Immature natural killer cell (primary cell): ENCODE data around the gene ZC4H2. TPM values are rescaled to one million over a fixed set of nuclear protein-coding genes. Genes with fewer than 3 reads are reported as not detected.
"Not testable (repeated sequence)": the region's sequence is repeated elsewhere in the genome, so short reads cannot be mapped to it uniquely, and the experiment has no call there.

ENCODE experiments used
- DNase-seq, 3 donors: peaks; one replicate each; pipeline ENCODE4 v3.0.0; 2022; ENCODE audit warnings: mixed read lengths in 1 of 3
- H3K27ac Mint-ChIP-seq, 6 donors: one replicate each; pipeline ENCODE4 v1.8.0; 2020; ENCODE audit warnings: mixed read lengths in 6 of 6, mild to moderate bottlenecking in 5 of 6, inconsistent platforms in 4 of 6, moderate library complexity in 3 of 6
- H3K27me3 Mint-ChIP-seq, 3 donors: one replicate each; pipeline ENCODE4 v1.8.0; 2020 to 2021; ENCODE audit warnings: low read depth in 3 of 3, mild to moderate bottlenecking in 3 of 3, mixed read lengths in 3 of 3, moderate library complexity in 3 of 3, inconsistent platforms in 1 of 3
- H3K36me3 Mint-ChIP-seq, 3 donors: one replicate each; pipeline ENCODE4 v1.8.0; 2020; ENCODE audit warnings: mixed read lengths in 3 of 3, inconsistent platforms in 2 of 3, mild to moderate bottlenecking in 2 of 3
- H3K4me1 Mint-ChIP-seq, 2 donors: one replicate each; pipeline ENCODE4 v1.8.0; 2020; ENCODE audit warnings: inconsistent platforms in 2 of 2, mild to moderate bottlenecking in 2 of 2, mixed read lengths in 2 of 2, moderate library complexity in 1 of 2
- H3K4me3 Mint-ChIP-seq, 5 donors: one replicate each; pipeline ENCODE4 v1.8.0; 2020; ENCODE audit warnings: mild to moderate bottlenecking in 5 of 5, mixed read lengths in 5 of 5, inconsistent platforms in 3 of 5, moderate library complexity in 3 of 5
- H3K9me3 Mint-ChIP-seq, 6 donors: one replicate each; pipeline ENCODE4 v1.8.0; 2020; ENCODE audit warnings: mild to moderate bottlenecking in 6 of 6, mixed read lengths in 6 of 6, inconsistent platforms in 4 of 6, moderate library complexity in 3 of 6
- polyA plus RNA-seq, 3 donors: library from polyadenylated mRNA; unstranded; fragments of 300-500 nt; fragmentation: Illumina TruSeq; gene quantifications; one replicate each; pipeline ENCODE4 v1.2.3, GENCODE V29; 2021

Gene ZC4H2
- polyA plus RNA-seq = 1 to 10 TPM; 4.9 to 9.9 (median 6.3) TPM

- Mint-ChIP-seq H3K9me3 (no peaks in the 10 kb centered on the region), H3K36me3 (no peaks in the 10 kb centered on the region), H3K4me3 (peak within 1 kb of the TSS; percentile 93 to 99 (median 94)), H3K27ac (peak within 1 kb of the TSS; percentile 54 to 83 (median 74)), H3K27me3 (peaks cover 0 to 2% (median 2%) of the 10 kb centered on the region in 3 donors), H3K4me1 (peaks cover 17% of the 10 kb centered on the region in 2 donors)
- peak; percentile 50 to 58 (median 53) for DNase-seq
Observed at GRCh38 chrX:64975989-64976672, at the start of gene ZC4H2. Gene ZC4H2 (minus strand): TSS chrX:64976450. CDS start chrX:64976377, 73 bp downstream.

DNA sequence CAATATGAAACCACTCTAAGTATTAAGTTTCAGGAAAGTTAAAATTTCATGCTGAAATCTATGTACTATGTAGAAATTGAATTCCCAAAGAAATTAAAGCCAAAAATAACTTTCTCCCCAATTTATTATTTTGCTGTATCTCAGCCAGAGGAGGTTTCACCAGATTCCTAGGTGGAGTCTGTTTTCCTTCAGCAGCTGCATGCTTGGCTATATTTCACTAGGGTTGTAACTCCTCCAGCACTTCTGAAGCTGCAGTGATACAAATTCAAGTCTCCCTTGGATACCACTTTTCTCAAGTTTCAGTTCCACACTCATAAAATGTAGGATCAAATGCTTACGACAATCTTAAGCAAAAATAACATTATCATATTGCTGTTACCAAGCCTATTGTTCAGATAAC is 41.2 kb upstream of the ZC4H2 start:
- Mint-ChIP-seq H3K27ac (no peak overlapping the region), H3K4me1 (no peaks in the 10 kb centered on the region), H3K4me3 (no peak overlapping the region), H3K36me3 (no peaks in the 10 kb centered on the region), H3K9me3 (peaks cover 0 to 2% (median 0%) of the 10 kb centered on the region in 6 donors), H3K27me3 (peaks cover 0 to 14% (median 3%) of the 10 kb centered on the region in 3 donors)
- no peak for DNase-seq

GRCh38 chrX:65014230-65014629 is 38.0 kb upstream of the ZC4H2 start:
- Mint-ChIP-seq H3K4me3 (no peak overlapping the region), H3K36me3 (no peaks in the 10 kb centered on the region), H3K27me3 (peaks cover 0 to 7% (median 4%) of the 10 kb centered on the region in 3 donors), H3K4me1 (no peaks in the 10 kb centered on the region), H3K27ac (no peak overlapping the region), H3K9me3 (no peaks in the 10 kb centered on the region)
- no peak for DNase-seq

GRCh38 chrX:65009459-65009858 is 33.2 kb upstream of the ZC4H2 start:
- DNase-seq = no peak
- Mint-ChIP-seq H3K4me3 (no peak overlapping the region), H3K4me1 (no peaks in the 10 kb centered on the region), H3K9me3 (no peaks in the 10 kb centered on the region), H3K27ac (no peak overlapping the region), H3K36me3 (no peaks in the 10 kb centered on the region), H3K27me3 (peaks cover 2 to 8% (median 7%) of the 10 kb centered on the region in 3 donors)

GRCh38 chrX:65002208-65002607 is 26.0 kb upstream of the ZC4H2 start:
- H3K27me3 Mint-ChIP-seq = peaks cover 2 to 13% (median 3%) of the 10 kb centered on the region in 3 donors
- not testable (repeated sequence) for DNase-seq, H3K9me3 Mint-ChIP-seq, H3K4me1 Mint-ChIP-seq, H3K4me3 Mint-ChIP-seq, H3K27ac Mint-ChIP-seq, H3K36me3 Mint-ChIP-seq

DNA sequence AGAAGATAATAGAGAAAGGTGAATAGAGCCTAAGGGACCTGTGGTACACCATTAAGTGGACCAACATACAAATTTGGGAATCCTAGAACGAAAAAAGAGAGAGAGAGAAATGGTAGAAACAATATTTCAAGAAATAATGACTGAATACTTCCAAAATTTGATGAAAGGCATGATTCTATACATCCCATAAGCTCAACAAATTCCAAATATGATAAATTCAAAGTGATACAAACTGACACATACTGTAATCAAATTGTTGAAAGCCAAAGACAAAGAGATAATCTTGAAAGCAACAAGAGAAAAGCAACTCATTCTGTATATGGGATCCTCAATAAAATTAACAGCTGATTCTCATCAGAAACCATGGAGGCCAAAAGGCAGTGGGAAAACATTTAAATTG is 20.6 kb upstream of the ZC4H2 start:
- Mint-ChIP-seq H3K4me3 (no peak overlapping the region), H3K27me3 (peaks cover 0 to 19% (median 2%) of the 10 kb centered on the region in 3 donors)

GRCh38 chrX:64994131-64994798 is 18.0 kb upstream of the ZC4H2 start:
- H3K36me3 Mint-ChIP-seq = no peaks in the 10 kb centered on the region

More for the DNA sequence above, 20.6 kb upstream of the ZC4H2 start:
- Mint-ChIP-seq H3K9me3 (no peaks in the 10 kb centered on the region), H3K36me3 (no peaks in the 10 kb centered on the region), H3K27ac (no peak overlapping the region), H3K4me1 (no peaks in the 10 kb centered on the region)
- no peak for DNase-seq

GRCh38 chrX:64977830-64978229 is 1.6 kb upstream of the ZC4H2 start:
- Mint-ChIP-seq H3K36me3 (no peaks in the 10 kb centered on the region), H3K4me3 (no peak overlapping the region), H3K9me3 (no peaks in the 10 kb centered on the region), H3K27ac (no peak overlapping the region), H3K27me3 (peaks cover 0 to 2% (median 2%) of the 10 kb centered on the region in 3 donors), H3K4me1 (peaks cover 17% of the 10 kb centered on the region in 2 donors)
- no peak for DNase-seq

More at GRCh38 chrX:64994131-64994798, 18.0 kb upstream of the ZC4H2 start:
- Mint-ChIP-seq H3K27ac (no peak overlapping the region), H3K4me3 (no peak overlapping the region), H3K9me3 (peaks cover 0 to 2% (median 0%) of the 10 kb centered on the region in 6 donors), H3K4me1 (no peaks in the 10 kb centered on the region), H3K27me3 (peaks cover 0 to 17% (median 2%) of the 10 kb centered on the region in 3 donors)
- DNase-seq = no peak

- no peak for DNase-seq
- no peaks in the 10 kb centered on the region for H3K9me3 Mint-ChIP-seq
- H3K36me3 Mint-ChIP-seq = no peaks in the 10 kb centered on the region
- peaks cover 0 to 2% (median 2%) of the 10 kb centered on the region in 3 donors for H3K27me3 Mint-ChIP-seq
- H3K4me1 Mint-ChIP-seq = peaks cover 17% of the 10 kb centered on the region in 2 donors
- H3K4me3 Mint-ChIP-seq = peak overlapping the region; percentile 35 to 99 (median 94)
- H3K27ac Mint-ChIP-seq = no peak overlapping the region
Observed at GRCh38 chrX:64977051-64977450, 801 bp upstream of the ZC4H2 start.

GRCh38 chrX:64976673-64977040 is 407 bp upstream of the ZC4H2 start:
- H3K36me3 Mint-ChIP-seq = no peaks in the 10 kb centered on the region
- H3K9me3 Mint-ChIP-seq = no peaks in the 10 kb centered on the region
- peaks cover 0 to 2% (median 2%) of the 10 kb centered on the region in 3 donors for H3K27me3 Mint-ChIP-seq
- peaks cover 17% of the 10 kb centered on the region in 2 donors for H3K4me1 Mint-ChIP-seq
- no peak for DNase-seq
- H3K4me3 Mint-ChIP-seq = peak overlapping the region; percentile 93 to 99 (median 94)
- H3K27ac Mint-ChIP-seq = peak overlapping the region in 3 of 6 donors; percentile 36 to 83 (median 54)

- DNase-seq = peak; percentile 11 to 17 (median 15)
- H3K27ac Mint-ChIP-seq = peak overlapping the region; percentile 54 to 83 (median 74)
- H3K4me1 Mint-ChIP-seq = peaks cover 17% of the 10 kb centered on the region in 2 donors
- H3K36me3 Mint-ChIP-seq = no peaks in the 10 kb centered on the region
- H3K27me3 Mint-ChIP-seq = peaks cover 0 to 2% (median 2%) of the 10 kb centered on the region in 3 donors
- H3K9me3 Mint-ChIP-seq = no peaks in the 10 kb centered on the region
- peak overlapping the region; percentile 93 to 99 (median 94) for H3K4me3 Mint-ChIP-seq
Observed at GRCh38 chrX:64975491-64975890, 759 bp downstream of the ZC4H2 start.

DNA sequence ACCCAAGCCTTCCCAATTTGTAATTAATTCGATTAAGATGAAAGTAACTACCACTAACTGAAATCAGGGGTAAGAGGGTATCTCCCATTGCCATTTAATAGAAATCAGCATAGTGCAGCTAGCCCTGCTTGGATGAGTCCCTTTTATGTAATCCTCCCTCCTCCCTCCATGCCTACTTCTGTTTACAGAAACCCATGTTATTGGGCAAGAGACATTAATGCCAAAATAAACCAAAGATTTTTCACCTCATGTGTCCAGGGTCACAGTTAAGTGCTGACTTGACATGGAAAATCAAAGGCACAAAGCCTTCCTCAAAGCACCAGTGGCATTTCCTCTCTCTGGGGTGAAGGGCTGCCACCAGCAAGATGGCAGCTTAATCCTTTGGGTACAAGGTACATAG is 50.8 kb downstream of the ZC4H2 start:
- Mint-ChIP-seq H3K36me3 (peaks cover 0 to 3% (median 0%) of the 10 kb centered on the region in 3 donors), H3K27me3 (peaks cover 0 to 5% (median 2%) of the 10 kb centered on the region in 3 donors), H3K27ac (no peak overlapping the region), H3K9me3 (peaks cover 0 to 37% (median 18%) of the 10 kb centered on the region in 6 donors), H3K4me1 (no peaks in the 10 kb centered on the region), H3K4me3 (no peak overlapping the region)
- DNase-seq = no peak

GRCh38 chrX:64908121-64908520 is 68.1 kb downstream of the ZC4H2 start:
- H3K4me1 Mint-ChIP-seq = no peaks in the 10 kb centered on the region

DNA sequence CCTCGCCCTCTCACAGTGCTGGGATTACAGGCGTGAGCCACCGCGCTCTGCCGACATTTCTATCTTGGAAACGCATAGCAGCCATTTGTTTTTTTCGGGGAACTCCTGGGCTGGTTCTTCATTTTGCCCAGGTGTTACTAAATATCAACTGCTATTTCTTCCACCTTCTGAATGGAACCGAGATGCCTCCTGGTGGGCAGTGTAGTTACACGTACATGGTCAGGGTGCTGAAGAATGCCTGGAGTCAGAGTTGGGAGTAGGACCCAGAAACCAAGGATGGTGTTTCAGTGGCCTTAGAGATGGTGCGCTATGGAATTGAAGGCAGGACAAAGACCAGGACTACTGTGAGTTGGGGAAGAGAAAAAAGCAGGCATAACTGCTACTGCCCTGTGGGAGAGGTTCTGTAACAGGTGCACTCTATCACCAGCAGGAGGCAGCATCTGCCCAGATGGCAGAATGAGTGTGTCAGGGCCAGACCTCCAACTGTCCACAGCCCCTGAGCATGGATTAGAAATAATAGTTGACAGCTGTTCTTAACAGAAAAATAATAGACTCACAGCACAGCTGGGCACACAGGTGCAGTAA is 81.7 kb downstream of the ZC4H2 start:
- Mint-ChIP-seq H3K36me3 (no peaks in the 10 kb centered on the region), H3K27ac (no peak overlapping the region), H3K27me3 (peaks cover 0 to 5% (median 5%) of the 10 kb centered on the region in 3 donors), H3K9me3 (peaks cover 0 to 2% (median 0%) of the 10 kb centered on the region in 6 donors), H3K4me1 (no peaks in the 10 kb centered on the region), H3K4me3 (no peak overlapping the region)
- peak in 2 of 3 donors; percentile 3 to 11 for DNase-seq

More at GRCh38 chrX:64908121-64908520, 68.1 kb downstream of the ZC4H2 start:
- no peak for DNase-seq
- H3K9me3 Mint-ChIP-seq = peaks cover 0 to 6% (median 1%) of the 10 kb centered on the region in 6 donors
- no peak overlapping the region for H3K4me3 Mint-ChIP-seq
- peaks cover under 1 to 8% (median 2%) of the 10 kb centered on the region in 3 donors for H3K27me3 Mint-ChIP-seq
- H3K36me3 Mint-ChIP-seq = peaks cover 4 to 34% (median 15%) of the 10 kb centered on the region in 3 donors
- H3K27ac Mint-ChIP-seq = no peak overlapping the region
